HFF-Myc (cell line): ENCODE results near the gene LRFN2.

Experiments used
- DNase-seq: peaks from one replicate; pipeline ENCODE4 v3.0.0-alpha.2; 2011; ENCODE audit warnings: low read depth; ENCODE audit errors: extremely low read depth
- H3K4me3 ChIP-seq: replicated peaks from 2 replicates; pipeline ENCODE4 v1.5.1; 2011; ENCODE audit warnings: low read depth, mild to moderate bottlenecking, control low read depth, low read length
- CTCF ChIP-seq: IDR thresholded peaks from 2 replicates; pipeline ENCODE4 v1.5.1; 2012; ENCODE audit warnings: mild to moderate bottlenecking, low read depth, low read length, control low read depth; ENCODE audit errors: missing control alignments

The LRFN2 gene

DNA sequence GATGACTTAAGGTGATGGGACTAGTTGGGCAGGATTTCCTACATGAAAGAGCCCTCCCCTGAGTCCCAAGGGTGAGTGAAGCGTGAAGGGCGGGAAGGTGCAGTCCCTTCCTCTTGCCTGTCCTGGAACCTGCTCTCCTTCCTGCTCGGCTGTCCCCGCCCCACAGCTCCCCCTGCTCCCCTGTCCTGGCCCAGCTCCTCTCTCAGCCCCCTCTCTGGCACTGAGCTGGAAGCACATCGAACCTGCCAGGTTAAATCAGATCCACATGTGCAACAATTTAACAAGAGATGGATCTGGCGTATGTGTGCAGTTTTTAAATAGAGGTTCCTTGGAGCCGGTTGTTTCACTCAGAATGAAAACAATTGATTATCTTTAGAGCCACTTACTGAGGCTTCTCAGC is 95.0 kb downstream of the LRFN2 start:
- TF ChIP-seq CTCF: no peak
- no peak for DNase-seq

GRCh38 chr6:40490508-40490907 is 96.7 kb downstream of the LRFN2 start:
- H3K4me3 ChIP-seq: no peak overlapping the region
- no peak for DNase-seq
- TF ChIP-seq CTCF: no peak

More for the DNA sequence above, 95.0 kb downstream of the LRFN2 start:
- no peak overlapping the region for H3K4me3 ChIP-seq

GRCh38 chr6:40489798-40490197 is 97.4 kb downstream of the LRFN2 start:
- H3K4me3 ChIP-seq: no peak overlapping the region
- DNase-seq: no peak
- TF ChIP-seq CTCF: no peak

GRCh38 chr6:40486576-40486975 is 100.6 kb downstream of the LRFN2 start:
- no peak overlapping the region for H3K4me3 ChIP-seq
- TF ChIP-seq CTCF: no peak
- DNase-seq: no peak

DNA sequence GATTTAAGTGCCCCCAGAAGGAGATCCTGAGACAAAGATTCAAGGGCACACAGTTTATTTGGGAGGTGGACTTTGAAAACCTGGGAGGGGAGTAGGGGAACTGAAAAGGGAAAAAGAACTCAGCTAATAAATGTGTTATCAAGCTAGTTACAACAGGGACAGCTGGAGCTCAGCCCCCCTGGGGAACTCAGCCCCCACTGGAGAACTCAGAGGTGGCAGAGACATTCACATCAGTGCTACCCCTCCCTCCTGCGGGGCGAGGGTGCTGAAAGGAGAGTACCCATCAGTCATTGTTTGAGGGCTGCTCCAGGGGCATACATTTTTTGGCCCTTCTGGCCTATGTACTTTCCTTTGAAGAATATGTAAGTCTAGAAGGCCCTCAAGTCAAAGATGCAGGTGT is 101.4 kb downstream of the LRFN2 start:
- no peak for TF ChIP-seq CTCF
- DNase-seq: no peak
- H3K4me3 ChIP-seq: no peak overlapping the region

DNA sequence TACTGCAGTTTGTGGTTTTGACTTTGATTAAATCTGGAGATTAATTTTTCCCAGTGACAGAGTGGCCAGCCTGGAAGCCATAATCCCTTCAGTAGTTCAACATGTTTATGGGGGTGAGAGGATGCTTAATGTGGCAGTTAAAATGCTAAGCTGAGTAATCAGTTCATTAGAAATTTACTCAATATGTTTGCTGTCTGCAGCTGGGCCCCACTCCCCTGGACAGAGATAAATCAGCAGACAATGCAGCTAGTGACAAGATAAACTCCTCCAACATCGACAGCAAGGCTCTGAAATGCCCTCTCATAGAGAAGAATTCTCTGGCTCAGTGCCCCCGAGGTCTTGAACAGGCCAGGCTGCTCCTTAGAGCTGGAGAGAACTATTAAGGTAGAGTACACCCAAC is 101.9 kb downstream of the LRFN2 start:
- DNase-seq: no peak
- H3K4me3 ChIP-seq: no peak overlapping the region
- TF ChIP-seq CTCF: no peak

- TF ChIP-seq CTCF: no peak
- DNase-seq: no peak
- H3K4me3 ChIP-seq: no peak overlapping the region
Observed at GRCh38 chr6:40484066-40484465, 103.1 kb downstream of the LRFN2 start.
